ENCODE data around the gene SLC6A1.

Gene SLC6A1

GRCh38 chr3:11016727-11017126, 24.2 kb downstream of the SLC6A1 start:
- H3K36me3 Mint-ChIP-seq, result no peaks in the 10 kb centered on the region
- H3K27ac Mint-ChIP-seq, result no peak overlapping the region
- no peak overlapping the region for H3K4me3 Mint-ChIP-seq

GRCh38 chr3:11019116-11019819, 26.7 kb downstream of the SLC6A1 start:
- Mint-ChIP-seq H3K9me3 (no peaks in the 10 kb centered on the region), H3K4me1 (no peaks in the 10 kb centered on the region), H3K36me3 (no peaks in the 10 kb centered on the region), H3K4me3 (no peak overlapping the region), H3K27ac (no peak overlapping the region)
- ATAC-seq (no peak), DNase-seq (ENCODE audit: low spot score in 2 of 2) (no peak)

More at GRCh38 chr3:11016727-11017126, 24.2 kb downstream of the SLC6A1 start:
- Mint-ChIP-seq H3K4me1 (no peaks in the 10 kb centered on the region), H3K9me3 (no peaks in the 10 kb centered on the region)
- DNase-seq (ENCODE audit: low spot score in 2 of 2) (no peak), ATAC-seq (no peak)

GRCh38 chr3:11020764-11021163, 28.2 kb downstream of the SLC6A1 start:
- no peaks in the 10 kb centered on the region for H3K9me3 Mint-ChIP-seq
- no peak overlapping the region for H3K4me3 Mint-ChIP-seq
- no peaks in the 10 kb centered on the region for H3K4me1 Mint-ChIP-seq
- no peaks in the 10 kb centered on the region for H3K36me3 Mint-ChIP-seq
- no peak for DNase-seq (ENCODE audit: low spot score in 2 of 2)
- no peak for ATAC-seq
- no peak overlapping the region for H3K27ac Mint-ChIP-seq

GRCh38 chr3:11021611-11022011, 29.1 kb downstream of the SLC6A1 start:
- H3K4me3 Mint-ChIP-seq, result no peak overlapping the region
- peaks cover 2% of the 10 kb centered on the region for H3K9me3 Mint-ChIP-seq
- ATAC-seq (no peak), DNase-seq (ENCODE audit: low spot score in 2 of 2) (no peak)
- H3K27ac Mint-ChIP-seq, result no peak overlapping the region
- H3K4me1 Mint-ChIP-seq, result no peaks in the 10 kb centered on the region
- no peaks in the 10 kb centered on the region for H3K36me3 Mint-ChIP-seq

- Mint-ChIP-seq H3K27ac (no peak overlapping the region), H3K4me3 (no peak overlapping the region), H3K9me3 (peaks cover 5% of the 10 kb centered on the region), H3K4me1 (no peaks in the 10 kb centered on the region), H3K36me3 (no peaks in the 10 kb centered on the region)
- DNase-seq (ENCODE audit: low spot score in 2 of 2) (no peak), ATAC-seq (no peak)
Measured at GRCh38 chr3:11022115-11022514, 29.6 kb downstream of the SLC6A1 start.

GRCh38 chr3:11024181-11024580, 31.6 kb downstream of the SLC6A1 start:
- H3K36me3 Mint-ChIP-seq, result no peaks in the 10 kb centered on the region
- DNase-seq (ENCODE audit: low spot score in 2 of 2), result no peak
- no peak for ATAC-seq
- no peaks in the 10 kb centered on the region for H3K4me1 Mint-ChIP-seq
- H3K9me3 Mint-ChIP-seq, result peaks cover 5% of the 10 kb centered on the region
- no peak overlapping the region for H3K4me3 Mint-ChIP-seq
- H3K27ac Mint-ChIP-seq, result no peak overlapping the region

- no peaks in the 10 kb centered on the region for H3K4me1 Mint-ChIP-seq
- no peak overlapping the region for H3K27ac Mint-ChIP-seq
- DNase-seq (ENCODE audit: low spot score in 2 of 2), result no peak
- no peak for ATAC-seq
- no peak overlapping the region for H3K4me3 Mint-ChIP-seq
- H3K36me3 Mint-ChIP-seq, result no peaks in the 10 kb centered on the region
- H3K9me3 Mint-ChIP-seq, result peaks cover 5% of the 10 kb centered on the region
Measured at GRCh38 chr3:11029948-11030347, 37.4 kb downstream of the SLC6A1 start.

- Mint-ChIP-seq H3K4me1 (no peaks in the 10 kb centered on the region), H3K9me3 (no peaks in the 10 kb centered on the region), H3K36me3 (no peaks in the 10 kb centered on the region), H3K4me3 (no peak overlapping the region), H3K27ac (no peak overlapping the region)
- no peak for DNase-seq (ENCODE audit: low spot score in 2 of 2)
- no peak for ATAC-seq
Measured at GRCh38 chr3:11033871-11034270, 41.3 kb downstream of the SLC6A1 start.

- no peaks in the 10 kb centered on the region for H3K9me3 Mint-ChIP-seq
- H3K36me3 Mint-ChIP-seq, result no peaks in the 10 kb centered on the region
- no peak overlapping the region for H3K27ac Mint-ChIP-seq
- H3K4me3 Mint-ChIP-seq, result no peak overlapping the region
- H3K4me1 Mint-ChIP-seq, result no peaks in the 10 kb centered on the region
- DNase-seq (ENCODE audit: low spot score in 2 of 2), result no peak
- no peak for ATAC-seq
Measured at GRCh38 chr3:11034309-11034985, 41.9 kb downstream of the SLC6A1 start.

GRCh38 chr3:11035757-11036505, 43.4 kb downstream of the SLC6A1 start:
- Mint-ChIP-seq H3K4me3 (no peak overlapping the region), H3K9me3 (no peaks in the 10 kb centered on the region), H3K27ac (no peak overlapping the region), H3K36me3 (no peaks in the 10 kb centered on the region), H3K4me1 (no peaks in the 10 kb centered on the region)
- no peak for DNase-seq (ENCODE audit: low spot score in 2 of 2)
- no peak for ATAC-seq

- ATAC-seq (no peak), DNase-seq (ENCODE audit: low spot score in 2 of 2) (no peak)
- Mint-ChIP-seq H3K9me3 (no peaks in the 10 kb centered on the region), H3K27ac (no peak overlapping the region), H3K36me3 (no peaks in the 10 kb centered on the region), H3K4me3 (no peak overlapping the region), H3K4me1 (no peaks in the 10 kb centered on the region)
Measured at GRCh38 chr3:11037241-11037873, 44.8 kb downstream of the SLC6A1 start.

- H3K4me3 Mint-ChIP-seq, result no peak overlapping the region
- H3K27ac Mint-ChIP-seq, result no peak overlapping the region
- no peaks in the 10 kb centered on the region for H3K36me3 Mint-ChIP-seq
- no peaks in the 10 kb centered on the region for H3K9me3 Mint-ChIP-seq
- DNase-seq (ENCODE audit: low spot score in 2 of 2) (no peak), ATAC-seq (no peak)
- H3K4me1 Mint-ChIP-seq, result no peaks in the 10 kb centered on the region
Measured at GRCh38 chr3:11037976-11038375, 45.4 kb downstream of the SLC6A1 start.

GRCh38 chr3:11045536-11045935, 53.0 kb downstream of the SLC6A1 start:
- Mint-ChIP-seq H3K36me3 (no peaks in the 10 kb centered on the region), H3K4me1 (no peaks in the 10 kb centered on the region), H3K9me3 (peaks cover 4% of the 10 kb centered on the region), H3K27ac (no peak overlapping the region), H3K4me3 (no peak overlapping the region)
- ATAC-seq (no peak), DNase-seq (ENCODE audit: low spot score in 2 of 2) (no peak)

- no peak overlapping the region for H3K4me3 Mint-ChIP-seq
- DNase-seq (ENCODE audit: low spot score in 2 of 2) (no peak), ATAC-seq (no peak)
- H3K27ac Mint-ChIP-seq, result no peak overlapping the region
- H3K4me1 Mint-ChIP-seq, result no peaks in the 10 kb centered on the region
- no peaks in the 10 kb centered on the region for H3K36me3 Mint-ChIP-seq
- peaks cover 4% of the 10 kb centered on the region for H3K9me3 Mint-ChIP-seq
Measured at GRCh38 chr3:11047500-11047899, 55.0 kb downstream of the SLC6A1 start.

- Mint-ChIP-seq H3K4me3 (no peak overlapping the region), H3K36me3 (no peaks in the 10 kb centered on the region), H3K4me1 (no peaks in the 10 kb centered on the region), H3K9me3 (no peaks in the 10 kb centered on the region), H3K27ac (no peak overlapping the region)
- DNase-seq (ENCODE audit: low spot score in 2 of 2) (no peak), ATAC-seq (no peak)
Measured at GRCh38 chr3:11050666-11051323, 58.2 kb downstream of the SLC6A1 start.
